Body of pancreas (tissue), 4 donors: ENCODE measurements around the gene VIPR1.

Experiments
- CTCF ChIP-seq, 7 experiments: fragments of 450-650 bp in 4 of 7; fragments of 200-600 bp in 3 of 7; sonication (generic) in 3 of 7; IDR thresholded peaks; one replicate each; pipeline ENCODE4 v1.5.1; 2016 to 2019; ENCODE audit warnings: antibody characterized with exemption in 7 of 7
- POLR2A ChIP-seq, 3 donors: fragments of 450-650 bp; IDR thresholded peaks; one replicate each; pipeline ENCODE4 v1.6.1; 2016; ENCODE audit warnings: antibody characterized with exemption in 3 of 3, mild to moderate bottlenecking in 2 of 3

GRCh38 chr3:42575137-42575741 is 72.8 kb downstream of the VIPR1 start:
- TF ChIP-seq CTCF (IDR thresholded peaks at IDR 0.05) = no peak
- no peak for TF ChIP-seq POLR2A (IDR thresholded peaks at IDR 0.05)
